ENCODE results near the gene CHST11. TPM values are rescaled to one million over a fixed set of nuclear protein-coding genes. Genes with fewer than 3 reads are reported as not detected.

Gene CHST11
- total RNA-seq, 4 donors from 2014 or later = 5.7 to 15.7 (median 7.1) TPM

DNA sequence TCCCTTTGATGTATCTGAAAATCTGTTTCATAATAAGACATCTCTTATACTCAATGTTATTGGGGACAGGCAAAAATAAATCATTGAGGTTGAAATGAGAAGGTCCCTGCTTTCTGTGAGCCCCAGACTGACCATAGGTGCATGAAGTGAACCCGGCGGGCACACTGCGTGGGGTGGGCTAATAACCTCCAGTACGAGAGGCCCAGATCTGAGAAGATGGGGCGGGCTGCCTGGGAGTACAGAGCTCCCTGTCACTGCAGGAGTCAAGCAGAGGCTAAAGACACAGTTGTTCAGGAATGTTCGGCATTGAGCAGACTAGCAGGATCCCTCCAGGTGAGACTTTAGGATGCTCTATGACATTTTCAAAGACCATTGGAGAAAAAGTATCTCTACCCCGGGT, 244.6 kb downstream of the CHST11 start:
- Histone ChIP-seq H3K9me3 (no peaks in the 10 kb centered on the region), H3K27me3 (no peaks in the 10 kb centered on the region), H3K36me3 (no peaks in the 10 kb centered on the region), H3K4me1 (peaks cover 0 to 4% (median 2%) of the 10 kb centered on the region in 4 donors), H3K4me3 (no peak overlapping the region), H3K27ac (replicated peaks in 1 of 4) (no peak overlapping the region)
- DNase-seq (ENCODE audit: extremely low spot score) = no peak
- WGBS = 91% methylated on average over 6 of the region's 7 CpGs
- TF ChIP-seq POLR2AphosphoS5 (IDR thresholded peaks at IDR 0.05) = no peak
- TF ChIP-seq, protein P1, sequence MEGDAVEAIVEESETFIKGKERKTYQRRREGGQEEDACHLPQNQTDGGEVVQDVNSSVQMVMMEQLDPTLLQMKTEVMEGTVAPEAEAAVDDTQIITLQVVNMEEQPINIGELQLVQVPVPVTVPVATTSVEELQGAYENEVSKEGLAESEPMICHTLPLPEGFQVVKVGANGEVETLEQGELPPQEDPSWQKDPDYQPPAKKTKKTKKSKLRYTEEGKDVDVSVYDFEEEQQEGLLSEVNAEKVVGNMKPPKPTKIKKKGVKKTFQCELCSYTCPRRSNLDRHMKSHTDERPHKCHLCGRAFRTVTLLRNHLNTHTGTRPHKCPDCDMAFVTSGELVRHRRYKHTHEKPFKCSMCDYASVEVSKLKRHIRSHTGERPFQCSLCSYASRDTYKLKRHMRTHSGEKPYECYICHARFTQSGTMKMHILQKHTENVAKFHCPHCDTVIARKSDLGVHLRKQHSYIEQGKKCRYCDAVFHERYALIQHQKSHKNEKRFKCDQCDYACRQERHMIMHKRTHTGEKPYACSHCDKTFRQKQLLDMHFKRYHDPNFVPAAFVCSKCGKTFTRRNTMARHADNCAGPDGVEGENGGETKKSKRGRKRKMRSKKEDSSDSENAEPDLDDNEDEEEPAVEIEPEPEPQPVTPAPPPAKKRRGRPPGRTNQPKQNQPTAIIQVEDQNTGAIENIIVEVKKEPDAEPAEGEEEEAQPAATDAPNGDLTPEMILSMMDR (IDR thresholded peaks at IDR 0.05) = no peak
- TF ChIP-seq EP300 (IDR thresholded peaks at IDR 0.05) = no peak
- intact Hi-C loops (cut with DNase I) = no loop called here

DNA sequence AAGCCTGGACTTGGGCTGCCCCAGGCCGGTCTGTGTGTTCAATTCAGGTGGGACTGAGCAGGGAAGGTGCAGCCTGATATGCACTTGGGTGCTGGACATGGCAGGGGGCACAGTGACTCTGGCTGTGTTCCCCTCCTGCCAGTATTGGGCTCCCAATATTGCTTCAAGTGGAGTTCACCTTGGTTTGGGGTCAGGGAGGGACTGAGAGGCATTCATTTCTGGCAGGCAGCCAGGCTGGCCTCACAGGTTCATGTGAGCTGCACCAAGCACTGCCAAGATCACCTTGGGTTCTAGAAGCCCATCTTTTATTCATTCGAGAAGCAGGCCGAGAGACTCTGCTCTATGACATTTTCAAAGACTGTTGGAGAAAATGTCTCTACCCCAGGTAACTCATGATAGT, 245.0 kb downstream of the CHST11 start:
- WGBS = 100% methylated on average over 3 of the region's 3 CpGs
- H3K4me1 ChIP-seq = peaks cover 0 to 3% (median under 1%) of the 10 kb centered on the region in 4 donors

DNA sequence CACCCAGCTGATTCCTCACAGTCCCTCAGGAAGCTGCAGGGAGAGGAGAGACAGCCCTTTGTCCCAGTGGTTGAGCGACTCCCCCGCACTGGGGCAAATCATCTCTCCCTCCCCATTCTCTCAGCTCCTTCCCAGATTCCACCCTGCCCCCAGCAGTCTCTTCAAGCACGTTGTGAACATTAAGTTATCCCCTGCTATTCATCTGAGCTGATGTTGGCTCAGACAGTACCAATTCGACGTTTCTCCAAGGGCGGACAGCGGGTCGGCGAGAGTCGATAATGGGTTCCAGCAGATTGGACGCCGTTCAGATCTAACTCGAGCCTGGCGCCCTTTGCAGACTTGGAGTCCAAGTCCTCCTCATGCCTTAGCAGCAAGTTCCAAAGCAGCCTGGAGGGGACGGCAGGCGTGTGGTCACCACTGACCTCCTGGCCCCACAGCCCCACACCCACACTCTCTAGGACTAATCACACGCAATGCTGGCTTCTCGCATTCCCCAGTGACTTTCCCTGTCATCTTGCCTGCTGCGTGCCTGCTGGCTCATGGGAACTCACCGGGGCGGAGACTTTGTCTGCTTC, 245.9 kb downstream of the CHST11 start:
- H3K36me3 ChIP-seq = no peaks in the 10 kb centered on the region
- TF ChIP-seq, protein P1 (IDR thresholded peaks at IDR 0.05) = no peak
- TF ChIP-seq POLR2AphosphoS5 (IDR thresholded peaks at IDR 0.05) (no peak), EP300 (IDR thresholded peaks at IDR 0.05) (no peak), POLR2A (IDR thresholded peaks at IDR 0.05; ENCODE audit: low read depth) (no peak)
- peaks cover 0 to 3% (median 0%) of the 10 kb centered on the region in 4 donors for H3K4me1 ChIP-seq
- no peaks in the 10 kb centered on the region for H3K27me3 ChIP-seq
- no peak for DNase-seq (ENCODE audit: extremely low spot score)
- H3K4me3 ChIP-seq = no peak overlapping the region
- 81% methylated on average over 20 of the region's 21 CpGs for WGBS
- no peaks in the 10 kb centered on the region for H3K9me3 ChIP-seq
- intact Hi-C loops (cut with DNase I) = no loop called here
- H3K27ac ChIP-seq (replicated peaks in 1 of 4) = no peak overlapping the region

More for the DNA sequence above, 245.0 kb downstream of the CHST11 start:
- H3K4me3 ChIP-seq = no peak overlapping the region
- no peaks in the 10 kb centered on the region for H3K9me3 ChIP-seq
- intact Hi-C loops (cut with DNase I) = no loop called here
- TF ChIP-seq, protein P1 (IDR thresholded peaks at IDR 0.05) = no peak
- no peaks in the 10 kb centered on the region for H3K27me3 ChIP-seq
- H3K27ac ChIP-seq (replicated peaks in 1 of 4) = no peak overlapping the region
- H3K36me3 ChIP-seq = no peaks in the 10 kb centered on the region
- DNase-seq (ENCODE audit: extremely low spot score) = no peak

DNA sequence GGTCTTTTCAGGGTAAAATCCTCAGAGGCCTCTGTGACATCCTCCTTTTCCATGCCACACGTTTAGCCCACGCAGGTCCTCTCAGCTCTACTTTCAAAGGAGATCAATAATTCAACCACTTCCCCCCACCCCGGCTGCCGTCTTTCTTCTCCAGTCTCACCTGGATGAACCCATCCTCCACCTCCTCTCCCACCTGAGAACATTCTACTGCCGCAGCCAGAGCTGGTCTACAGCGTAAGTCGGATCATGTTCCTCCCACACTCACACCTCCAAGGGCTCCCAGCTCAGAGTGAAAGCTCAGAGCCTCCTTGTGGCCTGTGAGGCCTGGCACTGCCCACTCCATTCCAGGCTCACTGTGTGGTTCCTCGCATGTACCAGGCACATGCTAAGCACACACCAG, 246.6 kb downstream of the CHST11 start:
- Histone ChIP-seq H3K27ac (replicated peaks in 1 of 4) (no peak overlapping the region), H3K4me1 (peaks cover 0 to 3% (median 0%) of the 10 kb centered on the region in 4 donors), H3K36me3 (no peaks in the 10 kb centered on the region), H3K9me3 (no peaks in the 10 kb centered on the region), H3K4me3 (no peak overlapping the region), H3K27me3 (no peaks in the 10 kb centered on the region)
- intact Hi-C loops (cut with DNase I) = no loop called here
- TF ChIP-seq EP300 (IDR thresholded peaks at IDR 0.05) (no peak), POLR2A (IDR thresholded peaks at IDR 0.05; ENCODE audit: low read depth) (no peak), POLR2AphosphoS5 (IDR thresholded peaks at IDR 0.05) (no peak)
- TF ChIP-seq, protein P1 (IDR thresholded peaks at IDR 0.05) = no peak
- WGBS = 100% methylated on average over 8 of the region's 8 CpGs
- no peak for DNase-seq (ENCODE audit: extremely low spot score)

DNA sequence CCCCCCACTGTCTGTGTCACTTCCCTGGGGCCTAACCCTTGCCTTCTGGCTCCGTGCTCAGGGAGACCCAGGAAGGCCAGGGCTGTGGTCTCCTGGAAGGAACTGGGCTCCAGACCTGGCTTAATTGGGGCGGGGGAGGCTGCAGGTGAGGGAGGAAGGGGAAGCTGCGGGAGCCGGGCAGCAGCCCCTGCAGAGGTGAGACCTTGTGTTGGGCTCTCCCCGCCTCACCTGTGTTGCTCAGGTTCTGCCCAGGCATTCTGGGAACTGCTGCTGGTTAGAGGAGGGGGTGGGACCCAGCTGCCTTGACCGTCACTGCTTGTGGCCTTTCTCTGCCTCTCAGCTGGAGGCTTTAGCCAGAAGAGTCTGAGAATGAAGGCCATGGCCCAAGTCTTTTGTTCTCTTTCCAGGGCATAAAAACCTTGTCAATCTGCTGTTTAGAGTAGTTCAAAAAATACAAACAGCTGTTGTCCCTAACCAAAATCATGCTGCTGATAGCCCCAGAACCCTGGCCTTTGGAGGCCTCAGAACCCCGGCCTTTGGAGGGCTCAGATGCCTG, 247.6 kb downstream of the CHST11 start:
- no peaks in the 10 kb centered on the region for H3K9me3 ChIP-seq
- TF ChIP-seq POLR2A (IDR thresholded peaks at IDR 0.05; ENCODE audit: low read depth) = no peak
- TF ChIP-seq, protein P1 (IDR thresholded peaks at IDR 0.05) = no peak
- TF ChIP-seq POLR2AphosphoS5 (IDR thresholded peaks at IDR 0.05) = no peak
- TF ChIP-seq EP300 (IDR thresholded peaks at IDR 0.05) = no peak
- 92% methylated on average over 2 of the region's 7 CpGs for WGBS
- no peak overlapping the region for H3K4me3 ChIP-seq
- intact Hi-C loops (cut with DNase I) = no loop called here
- H3K4me1 ChIP-seq = peaks cover 0 to 3% (median 0%) of the 10 kb centered on the region in 4 donors
- H3K36me3 ChIP-seq = no peaks in the 10 kb centered on the region
- H3K27ac ChIP-seq (replicated peaks in 1 of 4) = no peak overlapping the region
- no peak for DNase-seq (ENCODE audit: extremely low spot score)
- no peaks in the 10 kb centered on the region for H3K27me3 ChIP-seq

Data from esophagus muscularis mucosa (tissue), 4 donors.